Esophagus muscularis mucosa (tissue), 4 donors: Measurements from ENCODE around the gene GNAO1. TPM values are rescaled to one million over a fixed set of nuclear protein-coding genes. Genes with fewer than 3 reads are reported as not detected.

Source experiments
- DNase-seq: peaks from one replicate; pipeline ENCODE4 v3.0.0-alpha.2; 2017; ENCODE audit errors: extremely low spot score
- H3K27ac ChIP-seq, 4 donors: fragments of 200-600 bp; sonication (generic); replicated peaks in 1 of 4; 1 replicate in 3 of 4; 2 replicates in 1 of 4; pipeline ENCODE4 v1.5.1; 2016 to 2019; ENCODE audit warnings: mild to moderate bottlenecking in 1 of 4
- H3K27me3 ChIP-seq, 4 donors: fragments of 200-600 bp; sonication (generic); one replicate each; pipeline versions ENCODE4 v1.5.1 to v1.6.0; 2016 to 2019
- H3K36me3 ChIP-seq, 4 donors: fragments of 200-600 bp; sonication (generic); one replicate each; pipeline ENCODE4 v1.5.1; 2016 to 2019
- H3K4me1 ChIP-seq, 4 donors: fragments of 200-600 bp; sonication (generic); one replicate each; pipeline ENCODE4 v1.5.1; 2016 to 2019
- H3K4me3 ChIP-seq, 4 donors: fragments of 200-600 bp; sonication (generic); 1 replicate in 2 of 4; 2 replicates in 2 of 4; pipeline ENCODE4 v1.5.1; 2016 to 2019; ENCODE audit warnings: mild to moderate bottlenecking in 4 of 4, moderate library complexity in 1 of 4
- H3K9me3 ChIP-seq, 4 donors: fragments of 200-600 bp; sonication (generic); 1 replicate in 3 of 4; 2 replicates in 1 of 4; pipeline ENCODE4 v1.5.1; 2016 to 2019
- CTCF ChIP-seq, 3 experiments: fragments of 200-600 bp in 2 of 3; fragments of 450-650 bp in 1 of 3; sonication (generic) in 2 of 3; IDR thresholded peaks; one replicate each; pipeline ENCODE4 v1.5.1; 2017 to 2019; ENCODE audit warnings: antibody characterized with exemption in 3 of 3, mild to moderate bottlenecking in 2 of 3, moderate library complexity in 1 of 3
- EP300 ChIP-seq: sonication (generic); formaldehyde crosslinking; IDR thresholded peaks from one replicate; pipeline ENCODE4 v1.6.1; 2017; ENCODE audit warnings: antibody characterized with exemption
- POLR2A ChIP-seq: fragments of 450-650 bp; IDR thresholded peaks from one replicate; pipeline ENCODE4 v1.6.1; 2017; ENCODE audit warnings: antibody characterized with exemption, moderate library complexity, mild to moderate bottlenecking, low read depth
- POLR2AphosphoS5 ChIP-seq, 2 donors: sonication (generic); formaldehyde crosslinking; IDR thresholded peaks; one replicate each; pipeline ENCODE4 v1.6.1; 2017; ENCODE audit warnings: antibody characterized with exemption in 2 of 2
- WGBS: methylation state at CpG from one replicate; pipeline ENCODE4 v1.1.5; 2018; 5-methylcytosine and 5-hydroxymethylcytosine counted together
- intact Hi-C: fragments of 100-400 bp; cut with DNase I; formaldehyde crosslinking; loops from one replicate; pipeline ENCODE4 v1.15.1; 2023
- total RNA-seq, 4 donors: library from RNA; depleted of rRNA; stranded (reverse); fragments of >200 nt; gene quantifications; one replicate each; pipeline versions ENCODE4 v1.1.0 to v1.2.1, GENCODE V29; 2016

The GNAO1 gene
- total RNA-seq, 4 donors from 2014 or later, result 2.1 to 6.8 (median 3.3) TPM

- Histone ChIP-seq H3K27ac (no peak overlapping the region), H3K27me3 (no peaks in the 10 kb centered on the region), H3K4me3 (no peak overlapping the region), H3K4me1 (no peaks in the 10 kb centered on the region), H3K9me3 (peaks cover 0 to 11% (median 3%) of the 10 kb centered on the region in 4 donors), H3K36me3 (no peaks in the 10 kb centered on the region)
- 79% methylated on average over 2 of the region's 2 CpGs for WGBS
- no peak for DNase-seq
- TF ChIP-seq CTCF (IDR thresholded peaks at IDR 0.05) (no peak), POLR2AphosphoS5 (IDR thresholded peaks at IDR 0.05) (no peak), POLR2A (no peak), EP300 (no peak)
- intact Hi-C loops, result no loop called here
Observed at GRCh38 chr16:56183266-56183665, 8.0 kb upstream of the GNAO1 start.

DNA sequence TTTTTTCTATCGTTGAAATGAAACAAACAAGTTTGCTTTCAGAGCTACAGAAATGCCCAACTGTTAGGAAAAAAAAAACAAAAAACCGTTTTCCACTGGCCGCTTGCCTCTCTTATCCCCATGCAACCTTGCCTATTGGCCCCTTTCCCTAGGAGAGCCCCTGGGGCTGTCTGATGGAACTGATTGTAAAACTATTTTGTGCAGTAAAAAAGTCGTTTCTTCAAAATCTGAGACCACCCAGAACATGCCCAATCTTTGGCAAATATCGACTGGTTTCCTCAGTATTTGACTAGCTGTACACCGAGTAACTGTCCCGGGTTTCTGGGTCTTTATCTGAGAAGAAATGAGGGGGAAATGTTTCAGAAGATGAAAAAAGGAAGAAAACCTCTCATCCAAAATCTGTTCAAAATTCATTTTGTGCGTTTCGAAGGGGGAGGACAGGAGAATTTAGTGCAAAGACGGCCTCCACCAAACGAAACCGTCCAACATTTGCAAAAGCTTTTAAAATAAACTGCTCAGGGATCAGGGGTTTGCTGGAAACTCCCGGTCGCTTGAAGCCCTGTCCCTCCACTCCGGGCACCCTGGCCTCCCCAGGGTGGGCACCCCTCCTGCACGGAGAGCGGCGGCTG is 1.1 kb upstream of the GNAO1 start:
- H3K27ac ChIP-seq, result peak overlapping the region; percentile 80 to 83 (median 82)
- peaks cover 22 to 50% (median 47%) of the 10 kb centered on the region in 4 donors for H3K4me1 ChIP-seq
- DNase-seq, result no peak
- H3K27me3 ChIP-seq, result peaks cover 0 to 42% (median 21%) of the 10 kb centered on the region in 4 donors
- peak overlapping the region; percentile 64 to 84 (median 72) for H3K4me3 ChIP-seq
- no peak for TF ChIP-seq CTCF (IDR thresholded peaks at IDR 0.05)
- no peak for TF ChIP-seq POLR2AphosphoS5 (IDR thresholded peaks at IDR 0.05)
- no peak for TF ChIP-seq EP300
- TF ChIP-seq POLR2A, result no peak
- 15% methylated on average over 12 of the region's 18 CpGs for WGBS
- H3K9me3 ChIP-seq, result no peaks in the 10 kb centered on the region
- intact Hi-C loops, result no loop called here
- no peaks in the 10 kb centered on the region for H3K36me3 ChIP-seq

GRCh38 chr16:56190677-56191155 is 573 bp upstream of the GNAO1 start:
- no peaks in the 10 kb centered on the region for H3K36me3 ChIP-seq
- H3K27me3 ChIP-seq, result peaks cover 0 to 46% (median 21%) of the 10 kb centered on the region in 4 donors
- peaks cover 22 to 52% (median 48%) of the 10 kb centered on the region in 4 donors for H3K4me1 ChIP-seq
- H3K4me3 ChIP-seq, result peak overlapping the region; percentile 64 to 84 (median 72)
- intact Hi-C loops, result no loop called here
- DNase-seq, result no peak
- H3K27ac ChIP-seq, result peak overlapping the region; percentile 80 to 83 (median 82)
- H3K9me3 ChIP-seq, result no peaks in the 10 kb centered on the region
- 3% methylated on average over 9 of the region's 50 CpGs for WGBS
- TF ChIP-seq EP300 (no peak), POLR2AphosphoS5 (IDR thresholded peaks at IDR 0.05) (peak in 1 of 2 donors; percentile 15)

- TF ChIP-seq POLR2AphosphoS5 (IDR thresholded peaks at IDR 0.05) (no peak), POLR2A (no peak), CTCF (IDR thresholded peaks at IDR 0.05) (no peak), EP300 (no peak)
- WGBS, result 1% methylated on average over 20 of the region's 46 CpGs
- Histone ChIP-seq H3K4me3 (peak overlapping the region; percentile 64 to 84 (median 72)), H3K9me3 (no peaks in the 10 kb centered on the region), H3K36me3 (no peaks in the 10 kb centered on the region), H3K4me1 (peaks cover 22 to 52% (median 48%) of the 10 kb centered on the region in 4 donors), H3K27ac (peak overlapping the region; percentile 70 to 78 (median 72)), H3K27me3 (peaks cover 0 to 54% (median 22%) of the 10 kb centered on the region in 4 donors)
- no peak for DNase-seq
- intact Hi-C loops, result no loop called here
Observed at GRCh38 chr16:56191835-56192634, 746 bp downstream of the GNAO1 start.

DNA sequence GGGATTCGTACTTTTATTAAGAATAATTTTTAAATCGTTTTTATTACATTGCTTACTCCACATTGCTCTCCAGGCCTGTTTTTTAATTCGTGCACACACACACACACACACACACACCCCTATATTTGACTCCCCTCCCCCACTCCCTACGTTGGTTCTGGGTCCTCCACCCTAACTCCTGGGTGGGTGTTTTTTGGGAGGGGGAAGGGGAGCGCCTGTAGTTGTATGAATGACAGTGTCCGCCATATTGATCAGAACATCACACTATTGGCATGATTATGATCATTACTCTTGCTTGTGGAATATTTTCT is 1.3 kb downstream of the GNAO1 start:
- no peak for TF ChIP-seq POLR2AphosphoS5 (IDR thresholded peaks at IDR 0.05)
- Histone ChIP-seq H3K4me1 (peaks cover 22 to 52% (median 48%) of the 10 kb centered on the region in 4 donors), H3K27ac (no peak overlapping the region), H3K4me3 (peak overlapping the region in 2 of 4 donors; percentile 64 to 84), H3K27me3 (peaks cover 0 to 55% (median 22%) of the 10 kb centered on the region in 4 donors), H3K36me3 (no peaks in the 10 kb centered on the region), H3K9me3 (no peaks in the 10 kb centered on the region)
- no peak for DNase-seq
- intact Hi-C loops, result no loop called here
- WGBS, result 19% methylated on average over 6 of the region's 6 CpGs
